Measurements from ENCODE around the gene TRIM7. TPM values are rescaled to one million over a fixed set of nuclear protein-coding genes. Genes with fewer than 3 reads are reported as not detected.
A peak's percentile ranks its signal among the peaks of the same experiment; 100 is the strongest.

TRIM7 gene
- total RNA-seq, 2 experiments from 2014 or later = 2.5 to 2.6 TPM

- Mint-ChIP-seq H3K4me3 (no peak overlapping the region), H3K4me1 (peaks cover 26% of the 10 kb centered on the region), H3K27ac (no peak overlapping the region), H3K27me3 (no peaks in the 10 kb centered on the region), H3K9me3 (no peaks in the 10 kb centered on the region), H3K36me3 (peaks cover 54% of the 10 kb centered on the region)
- ATAC-seq (ENCODE audit: low read depth) = no peak
- POLR2A ChIA-PET = interaction anchor here (1.2 to 6.4 kb wide), 3 partner anchors 8 to 25 kb away, joined by 3 to 82 read pairs (median 4); partner anchors contain the start of gene TRIM41
- DNase-seq = no peak
Observed at GRCh38 chr5:181236954-181237641, 32.1 kb upstream of the TRIM7 start.

- DNase-seq (no peak), ATAC-seq (ENCODE audit: low read depth) (no peak)
- POLR2A ChIA-PET = interaction anchor here (1.2 to 6.4 kb wide), 2 partner anchors 12 to 25 kb away, joined by 4 to 82 read pairs; partner anchors contain the start of gene TRIM41
- Mint-ChIP-seq H3K9me3 (no peaks in the 10 kb centered on the region), H3K4me1 (peaks cover 21% of the 10 kb centered on the region), H3K27me3 (no peaks in the 10 kb centered on the region), H3K4me3 (no peak overlapping the region), H3K27ac (no peak overlapping the region), H3K36me3 (peaks cover 48% of the 10 kb centered on the region)
Observed at GRCh38 chr5:181236471-181236870, 31.5 kb upstream of the TRIM7 start.

DNA sequence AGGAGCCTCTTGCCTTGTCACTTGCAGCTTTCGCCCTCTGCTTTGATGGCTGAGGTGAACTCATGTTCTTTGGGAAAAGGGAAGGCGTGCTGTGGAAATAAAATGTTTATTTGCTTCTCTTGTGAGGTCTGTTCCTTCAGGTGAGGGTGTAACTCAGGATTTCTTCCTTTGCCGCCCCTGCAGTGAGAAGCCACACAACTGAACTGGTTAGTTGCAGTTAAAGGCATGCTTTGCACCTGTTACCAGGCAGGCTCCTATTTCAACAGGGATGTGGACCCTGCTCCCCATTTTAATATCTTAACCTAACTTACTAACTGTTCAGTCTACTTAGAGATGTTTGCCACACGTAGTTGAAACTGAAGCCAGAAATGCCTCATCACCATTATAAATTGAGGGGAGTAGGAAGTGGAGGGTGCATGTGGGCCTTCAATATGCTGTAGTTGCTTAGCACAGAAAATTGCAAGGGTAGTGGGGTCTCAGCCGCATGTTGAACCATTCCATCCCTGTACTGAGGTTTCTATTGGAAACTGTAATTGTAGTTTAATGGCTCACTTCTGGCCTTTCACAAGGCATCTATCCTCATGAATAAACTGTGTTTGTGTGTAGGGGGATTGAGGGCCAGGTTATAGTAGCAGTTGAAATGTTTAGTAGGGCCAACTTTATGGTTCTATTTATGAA is 30.8 kb upstream of the TRIM7 start:
- Mint-ChIP-seq H3K27me3 (no peaks in the 10 kb centered on the region), H3K9me3 (no peaks in the 10 kb centered on the region), H3K4me3 (no peak overlapping the region), H3K27ac (peak overlapping the region; percentile 56), H3K4me1 (peaks cover 16% of the 10 kb centered on the region), H3K36me3 (peaks cover 43% of the 10 kb centered on the region)
- ATAC-seq (ENCODE audit: low read depth) (no peak), DNase-seq (no peak)
- POLR2A ChIA-PET = interaction anchor here (1.2 to 6.4 kb wide), 5 partner anchors 11 to 46 kb away, joined by 3 to 82 read pairs (median 6); partner anchors contain the start of genes TRIM41 and TRIM52

DNA sequence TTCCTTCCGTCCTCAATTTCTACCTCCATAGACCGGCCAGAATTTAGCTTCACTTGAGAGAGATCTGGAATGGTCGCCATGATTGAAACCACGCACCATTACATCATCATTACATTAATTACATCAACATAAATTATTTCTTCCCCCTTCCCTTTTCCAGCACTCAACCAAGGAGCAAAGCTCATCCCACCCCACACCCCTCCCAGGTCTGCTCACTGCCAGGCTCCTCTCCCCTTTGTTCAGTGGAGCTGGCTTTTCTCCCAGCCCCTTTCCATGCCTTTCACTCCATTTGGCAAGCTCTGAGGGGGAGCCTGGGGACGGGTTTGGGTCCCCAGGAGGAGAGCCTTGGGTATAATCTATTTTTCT is 30.3 kb upstream of the TRIM7 start:
- H3K27me3 Mint-ChIP-seq = no peaks in the 10 kb centered on the region
- H3K4me3 Mint-ChIP-seq = no peak overlapping the region
- H3K4me1 Mint-ChIP-seq = peaks cover 18% of the 10 kb centered on the region
- peak overlapping the region; percentile 56 for H3K27ac Mint-ChIP-seq
- DNase-seq (no peak), ATAC-seq (ENCODE audit: low read depth) (no peak)
- POLR2A ChIA-PET = interaction anchor here (1.4 to 6.4 kb wide), 4 partner anchors 11 to 45 kb away, joined by 3 to 82 read pairs (median 6); partner anchors contain the start of genes TRIM41 and TRIM52
- no peaks in the 10 kb centered on the region for H3K9me3 Mint-ChIP-seq
- H3K36me3 Mint-ChIP-seq = peaks cover 41% of the 10 kb centered on the region

DNA sequence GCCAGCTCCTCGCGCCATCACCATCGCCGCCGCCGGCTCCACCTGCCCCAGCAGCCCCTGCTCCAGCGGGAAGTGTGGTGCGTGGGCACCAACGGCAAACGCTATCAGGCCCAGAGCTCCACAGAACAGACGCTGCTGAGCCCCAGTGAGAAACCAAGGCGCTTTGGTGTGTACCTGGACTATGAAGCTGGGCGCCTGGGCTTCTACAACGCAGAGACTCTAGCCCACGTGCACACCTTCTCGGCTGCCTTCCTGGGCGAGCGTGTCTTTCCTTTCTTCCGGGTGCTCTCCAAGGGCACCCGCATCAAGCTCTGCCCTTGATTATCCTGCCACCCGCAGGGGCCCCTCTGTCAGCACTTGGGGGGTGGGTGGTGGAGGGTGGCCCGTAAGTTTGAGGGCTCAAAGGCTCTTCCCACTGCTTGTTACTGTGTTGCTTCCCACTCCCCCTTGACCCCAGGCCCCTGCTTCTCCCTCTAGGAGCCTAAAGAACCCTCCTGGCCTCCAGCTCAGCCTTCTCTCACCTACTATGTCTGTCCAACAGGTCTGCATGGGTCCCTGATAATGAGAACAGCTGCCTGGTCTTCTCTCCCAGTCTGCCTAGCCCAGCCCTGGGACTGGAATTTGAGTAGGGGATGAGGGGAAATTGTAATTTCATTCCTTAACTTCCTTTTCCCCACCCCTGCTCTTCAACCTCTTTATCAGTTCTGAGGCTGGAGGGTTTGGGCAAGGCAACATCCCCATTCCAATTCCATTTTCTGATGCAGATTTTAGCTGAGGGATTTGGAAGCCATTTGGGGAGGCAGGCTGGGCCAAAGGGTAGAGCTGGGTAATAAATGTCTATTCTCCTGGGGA is 29.7 kb upstream of the TRIM7 start:
- POLR2A ChIA-PET = interaction anchor here (1.3 to 6.4 kb wide), 5 partner anchors 9 to 45 kb away, joined by 3 to 82 read pairs (median 7); partner anchors contain the start of genes RACK1, TRIM41 and TRIM52
- peaks cover 22% of the 10 kb centered on the region for H3K4me1 Mint-ChIP-seq
- no peak for DNase-seq
- ATAC-seq (ENCODE audit: low read depth) = no peak
- no peak overlapping the region for H3K4me3 Mint-ChIP-seq
- H3K9me3 Mint-ChIP-seq = no peaks in the 10 kb centered on the region
- H3K27me3 Mint-ChIP-seq = no peaks in the 10 kb centered on the region
- peaks cover 42% of the 10 kb centered on the region for H3K36me3 Mint-ChIP-seq
- H3K27ac Mint-ChIP-seq = peak overlapping the region; percentile 36

DNA sequence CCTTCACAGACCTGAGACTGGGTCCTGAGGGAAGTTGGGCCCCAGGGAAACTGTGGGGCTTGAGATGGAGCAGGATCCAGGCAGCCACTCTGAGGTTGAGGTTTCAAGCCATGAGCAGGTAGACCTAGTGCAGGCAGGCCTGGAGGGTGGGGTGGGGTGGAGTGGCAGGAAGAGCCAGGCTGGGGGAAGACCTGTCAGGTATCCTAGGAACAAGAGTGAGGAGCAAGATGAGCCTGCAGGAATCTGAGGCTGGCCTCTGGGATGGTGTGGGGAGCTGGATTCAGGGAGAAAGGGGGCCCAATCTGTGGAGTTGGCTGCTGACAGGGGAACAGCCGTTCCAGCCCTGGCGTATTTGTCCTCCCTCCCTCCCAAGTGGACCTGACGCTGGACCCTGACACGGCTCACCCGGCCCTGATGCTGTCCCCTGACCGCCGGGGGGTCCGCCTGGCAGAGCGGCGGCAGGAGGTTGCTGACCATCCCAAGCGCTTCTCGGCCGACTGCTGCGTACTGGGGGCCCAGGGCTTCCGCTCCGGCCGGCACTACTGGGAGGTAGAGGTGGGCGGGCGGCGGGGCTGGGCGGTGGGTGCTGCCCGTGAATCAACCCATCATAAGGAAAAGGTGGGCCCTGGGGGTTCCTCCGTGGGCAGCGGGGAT is 28.9 kb upstream of the TRIM7 start:
- DNase-seq = no peak
- no peak for ATAC-seq (ENCODE audit: low read depth)
- peaks cover 25% of the 10 kb centered on the region for H3K4me1 Mint-ChIP-seq
- no peaks in the 10 kb centered on the region for H3K9me3 Mint-ChIP-seq
- H3K4me3 Mint-ChIP-seq = no peak overlapping the region
- no peak overlapping the region for H3K27ac Mint-ChIP-seq
- peaks cover 40% of the 10 kb centered on the region for H3K36me3 Mint-ChIP-seq
- POLR2A ChIA-PET = interaction anchor here (1.3 to 6.4 kb wide), 2 partner anchors 9 to 10 kb away, joined by 9 to 82 read pairs; partner anchors contain the start of genes RACK1 and TRIM41
- no peaks in the 10 kb centered on the region for H3K27me3 Mint-ChIP-seq

- peaks cover 36% of the 10 kb centered on the region for H3K36me3 Mint-ChIP-seq
- H3K9me3 Mint-ChIP-seq = no peaks in the 10 kb centered on the region
- DNase-seq (no peak), ATAC-seq (ENCODE audit: low read depth) (no peak)
- peak overlapping the region; percentile 58 for H3K27ac Mint-ChIP-seq
- H3K4me1 Mint-ChIP-seq = peaks cover 21% of the 10 kb centered on the region
- no peaks in the 10 kb centered on the region for H3K27me3 Mint-ChIP-seq
- no peak overlapping the region for H3K4me3 Mint-ChIP-seq
- POLR2A ChIA-PET = interaction anchor here (6.4 kb wide), 1 partner anchor 8 kb away, joined by 82 read pairs; the partner anchor contains the start of gene TRIM41
Observed at GRCh38 chr5:181233088-181233800, 28.2 kb upstream of the TRIM7 start.

- POLR2A ChIA-PET = interaction anchor here (1.7 to 6.4 kb wide), 2 partner anchors 8 to 11 kb away, joined by 5 to 82 read pairs; partner anchors contain the start of genes RACK1 and TRIM41
- ATAC-seq (ENCODE audit: low read depth) = no peak
Observed at GRCh38 chr5:181232593-181232992, 27.6 kb upstream of the TRIM7 start.

DNA sequence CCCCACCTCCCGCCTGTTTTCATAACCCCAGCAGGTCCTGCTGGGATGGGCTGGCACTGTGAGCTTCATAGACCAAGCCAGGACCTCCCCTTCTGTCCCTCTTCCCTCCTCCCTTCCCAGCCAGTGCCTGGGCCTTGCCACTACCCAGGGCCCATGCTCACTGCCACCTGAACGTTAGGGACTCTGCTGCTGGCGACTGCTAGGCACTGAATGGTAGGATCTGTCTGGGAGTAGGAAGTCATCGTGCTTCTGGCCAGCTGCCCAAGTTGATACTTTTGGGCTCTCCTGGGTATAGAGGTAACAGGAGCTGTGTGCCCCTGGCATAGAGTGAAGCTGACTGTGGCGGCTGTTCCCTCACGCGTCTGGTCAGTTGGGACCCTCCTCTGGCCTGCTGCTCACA is 26.4 kb upstream of the TRIM7 start:
- no peaks in the 10 kb centered on the region for H3K9me3 Mint-ChIP-seq
- H3K27ac Mint-ChIP-seq = peak overlapping the region; percentile 36
- peaks cover 19% of the 10 kb centered on the region for H3K4me1 Mint-ChIP-seq
- DNase-seq (no peak), ATAC-seq (ENCODE audit: low read depth) (no peak)
- H3K4me3 Mint-ChIP-seq = no peak overlapping the region
- H3K27me3 Mint-ChIP-seq = no peaks in the 10 kb centered on the region
- H3K36me3 Mint-ChIP-seq = peaks cover 19% of the 10 kb centered on the region
- POLR2A ChIA-PET = interaction anchor here (1.6 to 1.7 kb wide), 2 partner anchors 8 to 12 kb away, joined by 3 to 5 read pairs; partner anchors contain the start of gene RACK1

More at GRCh38 chr5:181232593-181232992, 27.6 kb upstream of the TRIM7 start:
- Mint-ChIP-seq H3K27ac (peak overlapping the region; percentile 58), H3K36me3 (peaks cover 29% of the 10 kb centered on the region), H3K4me1 (peaks cover 17% of the 10 kb centered on the region), H3K4me3 (no peak overlapping the region), H3K9me3 (no peaks in the 10 kb centered on the region), H3K27me3 (no peaks in the 10 kb centered on the region)
- DNase-seq = no peak

DNA sequence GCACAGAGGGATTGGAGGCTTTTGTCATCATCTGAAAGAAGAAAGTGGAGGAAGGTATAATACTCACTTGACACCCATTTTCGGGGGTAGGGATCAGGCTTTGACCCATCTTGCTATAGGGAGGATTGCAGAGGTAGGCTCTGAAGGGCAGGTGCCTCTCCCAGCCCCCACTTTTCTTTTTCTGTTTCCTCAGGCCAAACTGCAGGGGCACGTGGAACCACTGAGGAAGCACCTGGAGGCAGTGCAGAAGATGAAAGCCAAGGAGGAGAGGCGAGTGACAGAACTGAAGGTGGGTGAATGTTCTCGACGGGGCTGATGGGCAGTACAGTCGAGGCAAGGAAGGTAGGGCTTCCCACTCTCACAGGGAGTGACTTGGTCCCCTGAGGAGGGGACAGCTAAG is 25.6 kb upstream of the TRIM7 start:
- peaks cover 25% of the 10 kb centered on the region for H3K4me1 Mint-ChIP-seq
- POLR2A ChIA-PET = interaction anchor here (0.8 to 1.6 kb wide), 2 partner anchors 9 to 12 kb away, joined by 3 to 4 read pairs; no protein-coding TSS in a partner anchor
- ATAC-seq (ENCODE audit: low read depth) (no peak), DNase-seq (no peak)
- H3K9me3 Mint-ChIP-seq = no peaks in the 10 kb centered on the region
- H3K27ac Mint-ChIP-seq = peak overlapping the region; percentile 57
- no peaks in the 10 kb centered on the region for H3K27me3 Mint-ChIP-seq
- H3K4me3 Mint-ChIP-seq = no peak overlapping the region
- peaks cover 14% of the 10 kb centered on the region for H3K36me3 Mint-ChIP-seq

GRCh38 chr5:181229996-181230395 is 25.0 kb upstream of the TRIM7 start:
- peak overlapping the region; percentile 63 for H3K27ac Mint-ChIP-seq
- ATAC-seq (ENCODE audit: low read depth) (no peak), DNase-seq (no peak)
- POLR2A ChIA-PET = interaction anchor here (0.6 to 1.4 kb wide), 3 partner anchors 8 to 28 kb away, joined by 3 to 4 read pairs (median 3); no protein-coding TSS in a partner anchor
- no peaks in the 10 kb centered on the region for H3K27me3 Mint-ChIP-seq
- peaks cover 29% of the 10 kb centered on the region for H3K4me1 Mint-ChIP-seq
- no peaks in the 10 kb centered on the region for H3K9me3 Mint-ChIP-seq
- peaks cover 12% of the 10 kb centered on the region for H3K36me3 Mint-ChIP-seq
- no peak overlapping the region for H3K4me3 Mint-ChIP-seq
